ENCODE data around the gene CXCL10. TPM values are rescaled to one million over a fixed set of nuclear protein-coding genes. Genes with fewer than 3 reads are reported as not detected.

Gene CXCL10
- total and polyA plus RNA-seq, 2 donors (not counting 1 experiment from before 2014, with no cell fraction given) = 0.07 to 0.33 TPM

- Histone ChIP-seq H3K9me3 (ENCODE audit: control insufficient read depth, insufficient read depth, low read depth, low read length) (no peaks in the 10 kb centered on the region), H3K9ac (ENCODE audit: insufficient read depth, low read length) (no peak overlapping the region), H2AFZ (ENCODE audit: low read length) (no peak overlapping the region), H3K79me2 (ENCODE audit: control insufficient read depth, insufficient read depth, low read length) (no peaks in the 10 kb centered on the region), H3K27me3 (ENCODE audit: control insufficient read depth, insufficient read depth, low read length) (no peaks in the 10 kb centered on the region), H3K36me3 (ENCODE audit: control insufficient read depth, insufficient read depth, low read length) (no peaks in the 10 kb centered on the region), H3K4me1 (ENCODE audit: control insufficient read depth, extremely low read depth, insufficient read depth, low read length) (no peaks in the 10 kb centered on the region), H4K20me1 (ENCODE audit: control insufficient read depth, extremely low read depth, insufficient read depth, low read length) (no peaks in the 10 kb centered on the region), H3K4me2 (ENCODE audit: extremely low read depth, insufficient read depth, low read length) (no peak overlapping the region), H3K27ac (ENCODE audit: insufficient read depth, low read length) (no peak overlapping the region), H3K4me3 (replicated peaks in 1 of 4; ENCODE audit: control extremely low read depth in 1 of 4, insufficient read depth in 1 of 4, low read depth in 3 of 4, low read length in 4 of 4) (no peak overlapping the region)
- no peak for TF ChIP-seq EZH2 (IDR thresholded peaks at IDR 0.05; ENCODE audit: low read length, missing control alignments)
- TF ChIP-seq, protein P1, sequence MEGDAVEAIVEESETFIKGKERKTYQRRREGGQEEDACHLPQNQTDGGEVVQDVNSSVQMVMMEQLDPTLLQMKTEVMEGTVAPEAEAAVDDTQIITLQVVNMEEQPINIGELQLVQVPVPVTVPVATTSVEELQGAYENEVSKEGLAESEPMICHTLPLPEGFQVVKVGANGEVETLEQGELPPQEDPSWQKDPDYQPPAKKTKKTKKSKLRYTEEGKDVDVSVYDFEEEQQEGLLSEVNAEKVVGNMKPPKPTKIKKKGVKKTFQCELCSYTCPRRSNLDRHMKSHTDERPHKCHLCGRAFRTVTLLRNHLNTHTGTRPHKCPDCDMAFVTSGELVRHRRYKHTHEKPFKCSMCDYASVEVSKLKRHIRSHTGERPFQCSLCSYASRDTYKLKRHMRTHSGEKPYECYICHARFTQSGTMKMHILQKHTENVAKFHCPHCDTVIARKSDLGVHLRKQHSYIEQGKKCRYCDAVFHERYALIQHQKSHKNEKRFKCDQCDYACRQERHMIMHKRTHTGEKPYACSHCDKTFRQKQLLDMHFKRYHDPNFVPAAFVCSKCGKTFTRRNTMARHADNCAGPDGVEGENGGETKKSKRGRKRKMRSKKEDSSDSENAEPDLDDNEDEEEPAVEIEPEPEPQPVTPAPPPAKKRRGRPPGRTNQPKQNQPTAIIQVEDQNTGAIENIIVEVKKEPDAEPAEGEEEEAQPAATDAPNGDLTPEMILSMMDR (conservative IDR thresholded peaks at IDR 0.05 in 1 of 2, IDR thresholded peaks at IDR 0.05 in 1 of 2; ENCODE audit: low read depth in 1 of 2, low read length in 2 of 2) = no peak
- no peak for DNase-seq (ENCODE audit: low read depth in 2 of 2)
Observed at GRCh38 chr4:76003035-76003434, 20.3 kb downstream of the CXCL10 start.

DNA sequence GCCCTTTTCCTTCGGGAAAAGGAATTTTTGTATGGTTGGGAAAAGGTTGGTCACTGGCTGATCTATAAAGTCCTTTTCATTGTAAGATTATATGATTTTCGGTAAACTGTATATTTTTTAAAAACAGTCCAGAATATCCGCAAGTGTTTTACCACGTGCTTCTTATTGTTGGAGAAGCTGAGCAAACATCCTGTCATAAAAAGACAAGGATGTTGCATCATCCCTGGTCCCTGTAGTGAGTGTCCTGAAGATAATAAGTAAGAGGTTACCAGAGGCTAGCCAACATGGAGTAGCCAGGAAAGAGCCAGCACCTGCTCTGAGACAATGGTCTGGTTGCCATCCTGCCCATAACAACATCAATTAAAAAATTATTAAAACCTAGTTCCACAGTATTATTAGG, 21.1 kb downstream of the CXCL10 start:
- Histone ChIP-seq H3K9ac (ENCODE audit: insufficient read depth, low read length) (no peak overlapping the region), H3K27me3 (ENCODE audit: control insufficient read depth, insufficient read depth, low read length) (no peaks in the 10 kb centered on the region), H3K4me1 (ENCODE audit: control insufficient read depth, extremely low read depth, insufficient read depth, low read length) (no peaks in the 10 kb centered on the region), H3K4me2 (ENCODE audit: extremely low read depth, insufficient read depth, low read length) (no peak overlapping the region), H4K20me1 (ENCODE audit: control insufficient read depth, extremely low read depth, insufficient read depth, low read length) (no peaks in the 10 kb centered on the region), H3K27ac (ENCODE audit: insufficient read depth, low read length) (no peak overlapping the region), H3K36me3 (ENCODE audit: control insufficient read depth, insufficient read depth, low read length) (no peaks in the 10 kb centered on the region), H2AFZ (ENCODE audit: low read length) (no peak overlapping the region), H3K4me3 (replicated peaks in 1 of 4; ENCODE audit: control extremely low read depth in 1 of 4, insufficient read depth in 1 of 4, low read depth in 3 of 4, low read length in 4 of 4) (no peak overlapping the region), H3K9me3 (ENCODE audit: control insufficient read depth, insufficient read depth, low read depth, low read length) (no peaks in the 10 kb centered on the region), H3K79me2 (ENCODE audit: control insufficient read depth, insufficient read depth, low read length) (no peaks in the 10 kb centered on the region)
- DNase-seq (ENCODE audit: low read depth in 2 of 2) = no peak
- no peak for TF ChIP-seq EZH2 (IDR thresholded peaks at IDR 0.05; ENCODE audit: low read length, missing control alignments)
- TF ChIP-seq, protein P1 (conservative IDR thresholded peaks at IDR 0.05 in 1 of 2, IDR thresholded peaks at IDR 0.05 in 1 of 2; ENCODE audit: low read depth in 1 of 2, low read length in 2 of 2) = no peak

GRCh38 chr4:76001700-76002099, 21.6 kb downstream of the CXCL10 start:
- no peaks in the 10 kb centered on the region for H3K27me3 ChIP-seq (ENCODE audit: control insufficient read depth, insufficient read depth, low read length)
- no peaks in the 10 kb centered on the region for H3K9me3 ChIP-seq (ENCODE audit: control insufficient read depth, insufficient read depth, low read depth, low read length)
- no peak overlapping the region for H3K27ac ChIP-seq (ENCODE audit: insufficient read depth, low read length)
- no peaks in the 10 kb centered on the region for H3K4me1 ChIP-seq (ENCODE audit: control insufficient read depth, extremely low read depth, insufficient read depth, low read length)
- no peak overlapping the region for H3K4me2 ChIP-seq (ENCODE audit: extremely low read depth, insufficient read depth, low read length)
- no peaks in the 10 kb centered on the region for H3K36me3 ChIP-seq (ENCODE audit: control insufficient read depth, insufficient read depth, low read length)
- no peaks in the 10 kb centered on the region for H4K20me1 ChIP-seq (ENCODE audit: control insufficient read depth, extremely low read depth, insufficient read depth, low read length)
- DNase-seq (ENCODE audit: low read depth in 2 of 2) = no peak
- no peak for TF ChIP-seq EZH2 (IDR thresholded peaks at IDR 0.05; ENCODE audit: low read length, missing control alignments)
- TF ChIP-seq, protein P1 (conservative IDR thresholded peaks at IDR 0.05 in 1 of 2, IDR thresholded peaks at IDR 0.05 in 1 of 2; ENCODE audit: low read depth in 1 of 2, low read length in 2 of 2) = no peak
- H3K9ac ChIP-seq (ENCODE audit: insufficient read depth, low read length) = no peak overlapping the region
- H3K79me2 ChIP-seq (ENCODE audit: control insufficient read depth, insufficient read depth, low read length) = no peaks in the 10 kb centered on the region
- H3K4me3 ChIP-seq (replicated peaks in 1 of 4; ENCODE audit: control extremely low read depth in 1 of 4, insufficient read depth in 1 of 4, low read depth in 3 of 4, low read length in 4 of 4) = no peak overlapping the region
- H2AFZ ChIP-seq (ENCODE audit: low read length) = no peak overlapping the region

Data from fibroblast of lung (primary cell).